ENCODE data around the gene BIN1. TPM values are rescaled to one million over a fixed set of nuclear protein-coding genes. Genes with fewer than 3 reads are reported as not detected.

The BIN1 gene
- total RNA-seq, 2 experiments from 2014 or later: 1.5 to 14.1 TPM

- H2AFZ ChIP-seq (ENCODE audit: low read length): no peak overlapping the region
- H3K9me3 ChIP-seq (ENCODE audit: low read length): no peaks in the 10 kb centered on the region
- POLR2A ChIA-PET: no interaction called here
- no TSS peak for BruUV-seq (replicated peaks)
- H3K9me2 ChIP-seq (ENCODE audit: insufficient read depth, low read length): no peaks in the 10 kb centered on the region
- TF ChIP-seq EZH2phosphoT487 (IDR thresholded peaks at IDR 0.05; ENCODE audit: borderline replicate concordance, low read depth, low read length) (no peak), CTCF (conservative IDR thresholded peaks at IDR 0.05; ENCODE audit: low read length) (no peak)
- CTCF ChIA-PET (ENCODE audit: unreplicated experiment): no interaction called here
- H4K20me1 ChIP-seq (ENCODE audit: insufficient read depth, low read length): no peaks in the 10 kb centered on the region
- H3K79me2 ChIP-seq (ENCODE audit: insufficient read depth, low read depth, low read length): no peaks in the 10 kb centered on the region
- DNase-seq (ENCODE audit: low spot score): no peak
- H3K27ac ChIP-seq (ENCODE audit: low read depth, low read length, poor library complexity, severe bottlenecking): no peak overlapping the region
- no peaks in the 10 kb centered on the region for H3K4me1 ChIP-seq (ENCODE audit: insufficient read depth, low read length, poor library complexity, severe bottlenecking)
- intact Hi-C loops (cut with micrococcal nuclease; ENCODE audit: unreplicated experiment): no loop called here
- H3K36me3 ChIP-seq (ENCODE audit: insufficient read depth, low read length): no peaks in the 10 kb centered on the region
- no peak overlapping the region for H3K4me2 ChIP-seq (ENCODE audit: low read length)
- H3K4me3 ChIP-seq (ENCODE audit: low read depth, low read length, poor library complexity, severe bottlenecking): no peak overlapping the region
Measured at GRCh38 chr2:127138281-127138680, 31.3 kb upstream of the BIN1 start.

- no peak overlapping the region for H3K4me3 ChIP-seq (ENCODE audit: low read depth, low read length, poor library complexity, severe bottlenecking)
- no peaks in the 10 kb centered on the region for H4K20me1 ChIP-seq (ENCODE audit: insufficient read depth, low read length)
- ChIA-PET POLR2A (interaction anchor here (0.7 kb wide), 1 partner anchor 882 kb away, joined by 3 read pairs; no protein-coding TSS in a partner anchor), CTCF (ENCODE audit: unreplicated experiment) (no interaction called here)
- intact Hi-C loops (cut with micrococcal nuclease; ENCODE audit: unreplicated experiment): no loop called here
- H3K9me3 ChIP-seq (ENCODE audit: low read length): no peaks in the 10 kb centered on the region
- no peak overlapping the region for H2AFZ ChIP-seq (ENCODE audit: low read length)
- TF ChIP-seq CTCF (conservative IDR thresholded peaks at IDR 0.05; ENCODE audit: low read length): no peak
- TF ChIP-seq EZH2phosphoT487 (IDR thresholded peaks at IDR 0.05; ENCODE audit: borderline replicate concordance, low read depth, low read length): no peak
- no peaks in the 10 kb centered on the region for H3K4me1 ChIP-seq (ENCODE audit: insufficient read depth, low read length, poor library complexity, severe bottlenecking)
- H3K79me2 ChIP-seq (ENCODE audit: insufficient read depth, low read depth, low read length): no peaks in the 10 kb centered on the region
- H3K36me3 ChIP-seq (ENCODE audit: insufficient read depth, low read length): no peaks in the 10 kb centered on the region
- H3K27ac ChIP-seq (ENCODE audit: low read depth, low read length, poor library complexity, severe bottlenecking): no peak overlapping the region
- no peak overlapping the region for H3K4me2 ChIP-seq (ENCODE audit: low read length)
- BruUV-seq (replicated peaks): no TSS peak
- DNase-seq (ENCODE audit: low spot score): no peak
- H3K9me2 ChIP-seq (ENCODE audit: insufficient read depth, low read length): no peaks in the 10 kb centered on the region
Measured at GRCh38 chr2:127137741-127138140, 30.8 kb upstream of the BIN1 start.

GRCh38 chr2:127137225-127137624 lies 30.3 kb upstream of the BIN1 start:
- TF ChIP-seq EZH2phosphoT487 (IDR thresholded peaks at IDR 0.05; ENCODE audit: borderline replicate concordance, low read depth, low read length) (no peak), CTCF (conservative IDR thresholded peaks at IDR 0.05; ENCODE audit: low read length) (no peak)
- CTCF ChIA-PET (ENCODE audit: unreplicated experiment): no interaction called here

More at GRCh38 chr2:127137225-127137624, 30.3 kb upstream of the BIN1 start:
- no peaks in the 10 kb centered on the region for H3K9me2 ChIP-seq (ENCODE audit: insufficient read depth, low read length)
- intact Hi-C loops (cut with micrococcal nuclease; ENCODE audit: unreplicated experiment): no loop called here
- no peaks in the 10 kb centered on the region for H3K36me3 ChIP-seq (ENCODE audit: insufficient read depth, low read length)
- no peaks in the 10 kb centered on the region for H3K79me2 ChIP-seq (ENCODE audit: insufficient read depth, low read depth, low read length)
- POLR2A ChIA-PET: interaction anchor here (0.7 kb wide), 1 partner anchor 883 kb away, joined by 3 read pairs; no protein-coding TSS in a partner anchor
- H3K9me3 ChIP-seq (ENCODE audit: low read length): no peaks in the 10 kb centered on the region
- no TSS peak for BruUV-seq (replicated peaks)
- DNase-seq (ENCODE audit: low spot score): no peak
- no peak overlapping the region for H2AFZ ChIP-seq (ENCODE audit: low read length)
- H4K20me1 ChIP-seq (ENCODE audit: insufficient read depth, low read length): no peaks in the 10 kb centered on the region
- H3K27ac ChIP-seq (ENCODE audit: low read depth, low read length, poor library complexity, severe bottlenecking): no peak overlapping the region
- H3K4me1 ChIP-seq (ENCODE audit: insufficient read depth, low read length, poor library complexity, severe bottlenecking): no peaks in the 10 kb centered on the region
- no peak overlapping the region for H3K4me2 ChIP-seq (ENCODE audit: low read length)
- H3K4me3 ChIP-seq (ENCODE audit: low read depth, low read length, poor library complexity, severe bottlenecking): no peak overlapping the region
